Activated T-helper 17 cell treated with anti-CD3 and anti-CD28 coated beads, Interleukin-2, amount 50 U/mL, for 72 hours (primary cell): Measurements from ENCODE around the gene TRIM59. TPM values are rescaled to one million over a fixed set of nuclear protein-coding genes. Genes with fewer than 3 reads are reported as not detected.

Source experiments
- ATAC-seq: fragments of 150-1000 bp; cut with Tn5 transposase; replicated peaks from 2 replicates; pipeline ENCODE4 v1.10.0; 2021; ENCODE audit warnings: mild to moderate bottlenecking, moderate library complexity
- H3K27ac Mint-ChIP-seq: one replicate; pipeline ENCODE4 v1.8.0; 2022; ENCODE audit warnings: mixed read lengths
- H3K27me3 Mint-ChIP-seq: one replicate; pipeline ENCODE4 v1.8.0; 2022; ENCODE audit warnings: mixed read lengths
- H3K36me3 Mint-ChIP-seq: one replicate; pipeline ENCODE4 v1.8.0; 2022; ENCODE audit warnings: low read depth, mild to moderate bottlenecking, mixed read lengths
- H3K4me1 Mint-ChIP-seq: one replicate; pipeline ENCODE4 v1.8.0; 2022; ENCODE audit warnings: mixed read lengths
- H3K4me3 Mint-ChIP-seq: one replicate; pipeline ENCODE4 v1.8.0; 2022; ENCODE audit warnings: mild to moderate bottlenecking, mixed read lengths
- H3K9me3 Mint-ChIP-seq: one replicate; pipeline ENCODE4 v1.8.0; 2022; ENCODE audit warnings: mixed read lengths
- total RNA-seq, 2 donors: library from RNA; stranded (reverse); gene quantifications; one replicate each; pipeline ENCODE4 v1.2.3, GENCODE V29; 2022

Gene TRIM59, protein sequence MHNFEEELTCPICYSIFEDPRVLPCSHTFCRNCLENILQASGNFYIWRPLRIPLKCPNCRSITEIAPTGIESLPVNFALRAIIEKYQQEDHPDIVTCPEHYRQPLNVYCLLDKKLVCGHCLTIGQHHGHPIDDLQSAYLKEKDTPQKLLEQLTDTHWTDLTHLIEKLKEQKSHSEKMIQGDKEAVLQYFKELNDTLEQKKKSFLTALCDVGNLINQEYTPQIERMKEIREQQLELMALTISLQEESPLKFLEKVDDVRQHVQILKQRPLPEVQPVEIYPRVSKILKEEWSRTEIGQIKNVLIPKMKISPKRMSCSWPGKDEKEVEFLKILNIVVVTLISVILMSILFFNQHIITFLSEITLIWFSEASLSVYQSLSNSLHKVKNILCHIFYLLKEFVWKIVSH
- total RNA-seq = 10 to 100 TPM; 39.2 to 41.1 TPM

DNA sequence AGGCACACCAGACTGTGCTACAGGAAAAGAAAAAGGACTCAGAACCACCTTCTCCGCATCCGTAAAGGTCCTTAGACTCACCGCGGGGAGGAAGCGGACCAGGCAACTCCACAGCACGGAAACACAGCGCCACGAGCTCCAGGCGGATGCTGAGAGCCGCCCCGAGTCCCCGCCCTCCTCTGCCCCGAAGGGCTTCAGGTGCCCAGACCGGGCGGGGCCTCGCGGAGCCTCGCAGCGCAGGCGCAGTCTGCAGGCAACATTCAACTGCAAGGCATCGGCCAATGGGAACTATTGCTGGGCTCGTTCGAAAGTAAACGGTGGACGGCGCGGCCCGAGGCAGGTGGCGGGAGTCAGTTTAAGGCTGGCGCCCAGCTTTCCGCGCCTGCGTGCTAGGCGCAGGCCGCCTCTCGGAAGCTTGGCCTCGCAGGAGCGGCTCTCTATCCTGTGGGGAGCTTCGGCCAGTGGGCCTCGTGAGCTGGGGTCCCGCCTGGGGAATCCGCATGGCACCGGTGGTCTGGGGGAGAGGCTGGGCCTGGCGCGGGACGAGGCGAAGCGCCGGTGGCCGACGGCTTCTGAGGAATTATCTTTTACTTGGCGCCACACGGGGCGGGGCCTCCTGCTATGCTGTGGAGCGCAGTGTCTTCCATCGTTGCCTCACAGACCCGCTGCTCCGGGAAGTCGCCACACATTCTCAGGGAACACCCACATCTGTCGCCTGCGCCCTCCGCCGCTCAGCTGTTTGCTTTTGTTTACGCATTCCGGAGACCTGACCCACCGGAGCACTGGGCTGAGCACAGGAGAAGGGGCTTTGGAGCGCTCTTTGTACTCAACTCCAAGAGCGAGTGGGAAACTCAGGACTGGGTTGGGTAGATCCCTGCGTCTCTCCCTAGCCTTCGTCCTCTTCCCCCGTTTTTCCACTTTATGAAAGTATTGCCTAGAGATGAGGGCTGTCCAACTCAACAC is at the start of gene TRIM59:
Gene TRIM59 (minus strand): TSS at position 151 of the 963 bp plus-strand sequence. CDS start 10,603 bp downstream, outside the sequence.
- Mint-ChIP-seq H3K27me3 (no peaks in the 10 kb centered on the region), H3K9me3 (no peaks in the 10 kb centered on the region), H3K36me3 (peaks cover 43% of the 10 kb centered on the region), H3K27ac (peak within 1 kb of the TSS; percentile 95), H3K4me3 (peak within 1 kb of the TSS; percentile 95), H3K4me1 (peaks cover 6% of the 10 kb centered on the region)
- peak; percentile 95 for ATAC-seq

DNA sequence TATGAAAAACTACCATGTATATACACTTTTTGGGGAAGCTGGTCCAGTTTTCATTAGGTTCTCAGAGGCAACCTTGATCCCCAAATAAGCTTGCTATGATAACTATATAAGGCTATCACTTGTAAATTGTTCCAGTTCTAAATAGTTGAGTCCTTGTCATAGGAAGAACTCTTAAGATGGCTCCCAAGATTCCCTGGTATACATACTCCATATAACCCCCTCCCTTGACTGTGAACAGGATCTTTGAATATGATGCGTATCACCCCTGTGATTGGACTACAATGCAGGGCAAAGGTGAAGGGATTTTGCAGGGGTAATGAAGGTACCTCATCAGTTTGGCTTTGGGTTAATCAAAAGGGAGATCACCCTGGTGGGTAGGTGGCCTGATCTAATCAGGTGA is 48.6 kb upstream of the TRIM59 start:
- Mint-ChIP-seq H3K36me3 (peaks cover 53% of the 10 kb centered on the region), H3K27me3 (no peaks in the 10 kb centered on the region), H3K4me3 (no peak overlapping the region), H3K4me1 (no peaks in the 10 kb centered on the region), H3K27ac (no peak overlapping the region), H3K9me3 (no peaks in the 10 kb centered on the region)
- no peak for ATAC-seq

DNA sequence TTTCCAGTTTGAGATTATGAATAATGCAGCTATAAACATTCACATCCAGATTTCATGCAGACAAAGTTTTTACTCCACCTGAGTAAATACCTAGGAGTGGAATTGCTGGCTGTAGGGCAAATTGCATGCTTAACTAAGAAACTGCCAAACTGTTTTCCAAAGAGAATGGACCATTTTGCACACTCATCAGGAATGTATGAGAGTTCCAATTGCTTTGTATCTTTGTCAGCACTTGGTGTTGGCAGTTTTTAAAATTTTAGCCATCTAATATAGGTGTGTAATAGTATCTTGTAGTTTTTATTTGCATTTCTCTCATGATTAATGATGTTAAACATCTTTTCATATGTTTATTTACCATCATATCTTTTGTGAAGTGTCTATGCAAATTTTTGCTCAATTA is 40.6 kb upstream of the TRIM59 start:
- no peak for ATAC-seq
- H3K27ac Mint-ChIP-seq = no peak overlapping the region
- H3K4me3 Mint-ChIP-seq = no peak overlapping the region
- H3K36me3 Mint-ChIP-seq = no peaks in the 10 kb centered on the region
- peaks cover 1% of the 10 kb centered on the region for H3K27me3 Mint-ChIP-seq
- no peaks in the 10 kb centered on the region for H3K9me3 Mint-ChIP-seq
- no peaks in the 10 kb centered on the region for H3K4me1 Mint-ChIP-seq

DNA sequence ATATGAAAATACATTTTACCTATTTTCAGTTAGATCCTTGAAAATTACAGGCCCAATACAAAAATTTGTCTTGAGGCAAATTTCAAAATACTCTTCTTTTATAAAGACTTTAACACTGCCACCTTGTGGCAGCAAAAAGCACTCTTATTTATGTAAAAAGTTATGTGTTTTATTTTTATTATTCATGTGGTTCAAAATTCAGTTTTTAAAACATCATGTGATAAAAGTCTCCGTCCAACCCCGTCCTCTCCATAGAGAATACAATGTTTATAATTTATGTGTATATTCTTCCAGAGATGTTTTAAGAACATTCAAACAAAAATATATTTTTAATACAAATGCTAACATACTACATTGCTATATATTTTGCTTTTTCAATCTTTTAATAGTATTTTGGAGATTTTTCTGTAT is 36.9 kb upstream of the TRIM59 start:
- ATAC-seq = no peak
- Mint-ChIP-seq H3K9me3 (no peaks in the 10 kb centered on the region), H3K36me3 (no peaks in the 10 kb centered on the region), H3K27ac (no peak overlapping the region), H3K27me3 (peaks cover 3% of the 10 kb centered on the region), H3K4me3 (no peak overlapping the region), H3K4me1 (no peaks in the 10 kb centered on the region)

DNA sequence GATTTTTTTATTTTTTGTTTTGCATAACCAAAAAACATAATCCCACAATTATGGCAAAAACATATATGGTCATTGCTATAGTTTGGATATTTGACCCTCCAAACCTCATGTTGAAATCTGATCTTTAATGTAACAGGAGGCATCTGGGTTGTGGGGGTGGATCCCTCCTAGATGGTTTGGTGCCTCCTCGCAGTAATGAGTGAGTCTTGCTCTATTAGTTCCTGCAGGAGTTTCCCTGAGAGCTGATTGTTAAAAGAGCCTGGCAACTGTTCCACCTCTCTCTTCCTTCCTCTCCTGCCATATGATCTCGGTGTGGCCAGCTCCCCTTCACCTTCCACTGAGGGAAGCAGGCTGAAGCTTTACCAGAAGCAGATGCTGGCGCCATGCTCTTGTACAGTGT is 33.2 kb upstream of the TRIM59 start:
- Mint-ChIP-seq H3K9me3 (no peaks in the 10 kb centered on the region), H3K4me3 (no peak overlapping the region), H3K27me3 (peaks cover 6% of the 10 kb centered on the region), H3K36me3 (no peaks in the 10 kb centered on the region), H3K4me1 (no peaks in the 10 kb centered on the region), H3K27ac (no peak overlapping the region)
- ATAC-seq = no peak

DNA sequence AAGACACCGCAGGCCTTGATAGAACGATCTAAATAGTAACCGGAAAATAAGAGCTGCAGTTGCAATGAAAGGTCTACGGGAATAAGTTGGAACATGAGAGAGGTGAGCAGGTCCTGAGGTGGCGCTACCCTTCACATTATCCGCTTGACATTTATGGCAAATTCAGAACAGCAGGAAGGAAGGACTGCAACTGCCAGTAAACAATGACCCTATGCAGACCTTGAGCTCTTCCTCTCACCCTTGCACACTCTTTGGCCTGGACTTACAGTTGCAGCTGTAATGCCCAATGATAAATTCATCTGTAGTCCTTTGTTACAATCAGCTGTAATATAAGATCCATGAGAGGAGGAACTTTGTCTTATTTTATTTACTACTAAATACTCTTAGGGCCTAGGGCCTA is 32.3 kb upstream of the TRIM59 start:
- Mint-ChIP-seq H3K36me3 (no peaks in the 10 kb centered on the region), H3K27me3 (peaks cover 6% of the 10 kb centered on the region), H3K27ac (no peak overlapping the region), H3K9me3 (no peaks in the 10 kb centered on the region), H3K4me1 (no peaks in the 10 kb centered on the region), H3K4me3 (no peak overlapping the region)
- ATAC-seq = no peak

DNA sequence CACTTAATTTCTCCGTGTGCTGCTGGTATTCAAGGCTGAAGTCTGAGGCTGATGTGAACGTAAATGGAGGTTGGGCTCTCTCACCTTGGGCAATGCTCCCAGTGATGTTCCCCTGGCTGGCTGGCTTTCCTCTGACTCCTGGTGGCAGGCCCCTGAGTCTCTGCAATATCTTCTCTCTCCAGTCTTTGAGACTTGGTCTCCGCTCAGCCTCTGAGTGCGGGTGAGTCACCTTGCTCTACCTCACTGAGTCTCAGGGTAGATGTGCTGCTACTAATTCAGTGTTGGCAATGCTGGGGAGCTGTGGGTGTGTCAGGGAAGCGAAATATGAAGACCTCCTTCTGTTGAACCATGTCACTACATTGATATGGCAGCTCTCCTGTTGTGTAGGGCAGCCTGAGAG is 31.3 kb upstream of the TRIM59 start:
- Mint-ChIP-seq H3K4me1 (no peaks in the 10 kb centered on the region), H3K27me3 (peaks cover 8% of the 10 kb centered on the region), H3K36me3 (no peaks in the 10 kb centered on the region), H3K27ac (no peak overlapping the region), H3K9me3 (no peaks in the 10 kb centered on the region), H3K4me3 (no peak overlapping the region)
- no peak for ATAC-seq

DNA sequence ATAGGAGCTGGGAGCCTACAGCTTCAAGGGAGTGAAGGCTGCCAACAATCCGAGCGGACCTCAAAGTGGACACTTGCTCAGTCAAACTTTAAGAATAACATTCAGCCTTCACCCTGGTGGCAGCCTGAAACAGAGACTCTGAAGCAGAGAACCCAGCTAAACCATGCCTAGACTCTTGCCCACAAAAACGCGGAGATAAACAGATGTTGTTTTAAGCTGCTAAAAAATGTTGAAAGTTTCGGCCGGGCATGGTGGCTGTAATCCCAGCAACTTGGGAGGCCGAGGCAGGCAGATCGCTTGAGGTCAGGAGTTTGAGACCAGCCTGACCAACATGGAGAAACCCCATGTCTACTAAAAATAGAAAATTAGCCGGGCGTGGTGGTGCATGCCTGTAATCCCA is 29.8 kb upstream of the TRIM59 start:
- H3K4me1 Mint-ChIP-seq = no peaks in the 10 kb centered on the region
- H3K4me3 Mint-ChIP-seq = no peak overlapping the region
- no peak for ATAC-seq
- peaks cover 11% of the 10 kb centered on the region for H3K27me3 Mint-ChIP-seq
- no peaks in the 10 kb centered on the region for H3K36me3 Mint-ChIP-seq
- H3K27ac Mint-ChIP-seq = no peak overlapping the region
- H3K9me3 Mint-ChIP-seq = no peaks in the 10 kb centered on the region

DNA sequence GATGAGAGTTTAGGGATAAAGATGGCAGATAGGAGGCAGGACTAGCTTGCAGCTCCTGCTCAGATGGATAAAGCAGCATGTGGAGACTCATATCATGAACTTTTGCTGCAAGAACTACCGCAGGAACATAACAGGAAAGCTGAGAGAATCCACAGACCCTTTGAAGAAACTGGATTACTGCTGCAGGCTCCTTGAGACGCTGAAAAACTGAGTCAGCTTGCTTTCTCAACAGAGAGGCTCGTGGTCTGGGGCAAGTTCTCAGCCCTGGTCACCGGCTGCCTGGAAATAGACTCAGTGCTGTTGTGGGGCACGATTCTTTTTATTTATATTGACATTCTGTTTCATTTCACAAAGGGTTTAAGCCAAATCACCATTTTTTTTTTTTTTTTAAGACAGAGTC is 28.8 kb upstream of the TRIM59 start:
- Mint-ChIP-seq H3K9me3 (no peaks in the 10 kb centered on the region), H3K27ac (no peak overlapping the region), H3K27me3 (peaks cover 11% of the 10 kb centered on the region), H3K4me3 (no peak overlapping the region), H3K4me1 (no peaks in the 10 kb centered on the region), H3K36me3 (no peaks in the 10 kb centered on the region)
- ATAC-seq = no peak

DNA sequence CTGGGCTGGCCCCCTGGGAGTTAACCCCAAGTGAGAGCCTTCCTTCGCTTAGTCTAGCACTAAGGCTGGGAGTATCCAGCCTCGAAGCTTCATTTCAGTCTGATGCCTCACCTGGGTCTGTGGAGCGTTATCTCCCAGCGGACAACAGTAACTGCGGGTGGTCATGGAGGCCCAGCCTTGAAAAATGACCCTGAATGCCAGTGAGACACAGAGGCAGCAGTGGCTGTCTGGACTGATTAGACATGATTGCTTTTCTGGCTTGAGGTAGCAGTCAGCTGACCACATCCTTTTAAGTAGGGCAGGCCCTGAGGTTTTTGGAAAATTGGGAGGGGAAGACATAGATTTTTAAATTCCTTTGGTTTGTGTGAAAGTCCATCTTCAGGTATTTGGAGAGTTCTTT is 28.2 kb upstream of the TRIM59 start:
- Mint-ChIP-seq H3K4me1 (no peaks in the 10 kb centered on the region), H3K27ac (no peak overlapping the region), H3K4me3 (no peak overlapping the region), H3K27me3 (peaks cover 11% of the 10 kb centered on the region), H3K9me3 (no peaks in the 10 kb centered on the region), H3K36me3 (no peaks in the 10 kb centered on the region)
- ATAC-seq = no peak

DNA sequence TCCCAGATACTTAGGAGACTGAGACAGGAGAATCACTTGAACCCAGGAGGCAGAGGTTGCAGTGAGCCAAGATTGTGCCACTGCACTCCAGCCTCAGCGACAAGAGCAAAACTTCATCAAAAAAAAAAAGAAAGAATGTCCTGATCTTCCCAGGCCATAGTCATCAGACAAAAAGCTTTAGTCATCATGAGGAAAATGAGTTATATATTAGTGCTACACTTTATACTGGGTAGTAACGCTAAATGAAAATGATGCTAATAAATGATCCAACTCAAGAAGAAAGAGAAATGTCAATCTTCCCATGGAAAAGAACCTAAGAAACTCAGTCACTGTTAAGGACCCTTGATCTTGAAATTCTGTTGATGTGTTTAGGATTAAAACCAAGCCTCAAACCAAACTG is 26.3 kb upstream of the TRIM59 start:
- Mint-ChIP-seq H3K27me3 (peaks cover 11% of the 10 kb centered on the region), H3K4me3 (no peak overlapping the region), H3K9me3 (no peaks in the 10 kb centered on the region), H3K4me1 (no peaks in the 10 kb centered on the region), H3K36me3 (no peaks in the 10 kb centered on the region), H3K27ac (no peak overlapping the region)
- ATAC-seq = no peak

DNA sequence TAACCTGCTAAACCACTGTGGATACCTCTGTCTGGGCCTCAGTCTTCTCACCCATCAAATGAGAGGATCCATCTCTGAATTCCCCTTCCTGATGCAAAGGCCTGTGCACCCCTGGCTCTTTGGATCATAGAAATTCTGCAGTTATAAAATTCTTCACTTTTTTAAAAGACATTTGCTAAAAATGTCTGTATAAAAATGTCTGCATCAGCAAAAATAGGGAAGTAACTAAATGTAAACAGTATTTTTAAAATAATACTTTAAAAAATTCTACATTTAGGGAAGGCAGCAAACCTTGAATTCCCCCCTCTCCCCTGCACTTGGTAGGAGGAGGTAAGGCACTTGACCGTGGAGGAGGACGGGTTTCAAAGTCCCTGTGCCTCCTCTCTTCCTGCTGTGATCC is 25.6 kb upstream of the TRIM59 start:
- Mint-ChIP-seq H3K9me3 (no peaks in the 10 kb centered on the region), H3K4me3 (no peak overlapping the region), H3K27me3 (peaks cover 10% of the 10 kb centered on the region), H3K4me1 (no peaks in the 10 kb centered on the region), H3K36me3 (no peaks in the 10 kb centered on the region), H3K27ac (no peak overlapping the region)
- no peak for ATAC-seq

DNA sequence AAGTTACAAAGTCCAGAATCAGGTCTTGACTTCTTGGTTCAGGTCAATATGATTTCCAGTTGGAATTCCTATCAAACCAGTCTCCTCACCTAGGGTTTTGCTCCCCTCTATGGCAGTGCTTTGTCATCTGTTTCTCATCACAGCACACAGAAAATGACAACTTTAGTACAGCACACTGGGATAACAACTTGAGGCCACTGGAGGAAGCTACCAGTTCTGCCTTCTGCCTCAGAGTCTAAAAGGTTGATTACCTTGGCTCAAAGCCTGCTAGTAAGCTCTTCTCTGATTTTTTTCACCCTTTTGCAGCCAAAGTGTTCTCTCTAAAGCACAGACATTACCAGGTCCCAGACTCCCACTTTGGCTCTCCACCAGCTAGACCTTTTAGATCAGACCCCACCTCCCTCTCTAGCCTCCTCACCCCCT is 24.8 kb upstream of the TRIM59 start:
- no peak overlapping the region for H3K27ac Mint-ChIP-seq
- H3K27me3 Mint-ChIP-seq = peaks cover 12% of the 10 kb centered on the region
- peaks cover 4% of the 10 kb centered on the region for H3K9me3 Mint-ChIP-seq
- no peaks in the 10 kb centered on the region for H3K36me3 Mint-ChIP-seq
- ATAC-seq = no peak
- no peak overlapping the region for H3K4me3 Mint-ChIP-seq
- H3K4me1 Mint-ChIP-seq = no peaks in the 10 kb centered on the region

DNA sequence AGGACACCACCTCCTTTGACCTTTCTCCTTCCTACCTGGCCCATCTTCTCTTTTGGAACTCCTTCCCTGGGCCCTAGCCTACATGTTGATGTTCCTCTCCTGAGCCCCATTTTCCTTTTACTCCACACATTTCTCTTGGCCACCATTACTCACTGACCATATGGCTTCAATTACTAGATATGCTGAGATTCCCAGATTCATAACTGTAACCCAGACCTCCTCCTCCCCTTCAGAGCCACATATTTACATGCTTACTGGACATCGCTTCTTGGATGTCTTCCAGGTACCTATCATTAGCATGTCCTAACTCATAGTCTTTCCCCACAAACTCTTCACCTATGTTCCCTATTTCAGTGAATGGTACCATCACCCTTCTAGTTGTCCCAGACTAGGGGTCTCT is 24.4 kb upstream of the TRIM59 start:
- no peaks in the 10 kb centered on the region for H3K4me1 Mint-ChIP-seq
- H3K4me3 Mint-ChIP-seq = no peak overlapping the region
- peaks cover 6% of the 10 kb centered on the region for H3K9me3 Mint-ChIP-seq
- no peaks in the 10 kb centered on the region for H3K36me3 Mint-ChIP-seq
- no peak overlapping the region for H3K27ac Mint-ChIP-seq
- H3K27me3 Mint-ChIP-seq = peaks cover 16% of the 10 kb centered on the region
- ATAC-seq = no peak

DNA sequence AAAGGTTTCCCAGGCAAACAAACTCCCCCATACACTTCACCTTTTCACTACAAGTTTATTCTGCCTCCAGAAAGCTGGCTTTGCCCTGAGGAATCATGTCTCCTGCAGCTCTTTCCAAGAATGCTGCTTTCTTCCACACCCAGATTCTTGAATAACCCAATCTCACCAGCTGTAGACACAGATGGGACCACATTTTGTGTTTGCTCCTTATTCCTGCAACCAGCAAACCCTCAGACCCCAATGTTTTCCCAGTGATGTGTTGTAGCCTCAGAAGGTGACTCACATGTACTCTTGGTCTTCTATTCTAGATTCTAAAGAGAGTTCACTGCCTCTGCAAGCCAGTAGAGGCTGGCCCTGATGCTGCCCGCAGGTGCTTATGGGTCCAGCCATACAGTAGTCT is 23.6 kb upstream of the TRIM59 start:
- Mint-ChIP-seq H3K4me1 (no peaks in the 10 kb centered on the region), H3K36me3 (no peaks in the 10 kb centered on the region), H3K27me3 (peaks cover 19% of the 10 kb centered on the region), H3K27ac (no peak overlapping the region), H3K9me3 (peaks cover 8% of the 10 kb centered on the region), H3K4me3 (no peak overlapping the region)
- ATAC-seq = no peak
